IMR-90 (cell line): ENCODE results near the gene ADAMTSL5. TPM values are rescaled to one million over a fixed set of nuclear protein-coding genes. Genes with fewer than 3 reads are reported as not detected.

ENCODE experiments used
- ATAC-seq: fragments of 200-7000 bp; cut with Tn5 transposase; 2 replicates; pipeline ENCODE4 v1.9.1; 2020; ENCODE audit warnings: low read depth, mild to moderate bottlenecking, moderate library complexity
- BruUV-seq: library from RNA; stranded (reverse); fragments of 400-500 nt; replicated peaks from 2 replicates; lab custom pipeline; 2021; lab: Mats Ljungman, UMichigan
- CTCF ChIA-PET: fragments of 300-600 bp; formaldehyde crosslinking; extraction: SDS; loops from one replicate; lab custom pipeline; 2021; ENCODE audit warnings: antibody characterized with exemption; lab: Yijun Ruan, JAX
- POLR2A ChIA-PET: fragments of 300-600 bp; sonication (Branson Sonifier 250); formaldehyde crosslinking; loops from one replicate; lab custom pipeline; 2022; ENCODE audit warnings: antibody characterized with exemption; ENCODE audit not compliant: unreplicated experiment; lab: Charles Lee
- DNase-seq: peaks from one replicate; pipeline ENCODE4 v3.0.0; 2013
- H2AFZ ChIP-seq: replicated peaks from 2 replicates; pipeline ENCODE3; 2013; ENCODE audit warnings: low read length, mild to moderate bottlenecking; ENCODE audit not compliant: poor library complexity
- H2AK5ac ChIP-seq: 2 replicates; pipeline ENCODE4 v1.6.1; 2013; ENCODE audit warnings: low read depth, low read length, inconsistent platforms
- H2AK9ac ChIP-seq: replicated peaks from 2 replicates; pipeline ENCODE3; 2013; ENCODE audit warnings: mild to moderate bottlenecking, low read depth, low read length, moderate library complexity; ENCODE audit not compliant: poor library complexity
- H2BK120ac ChIP-seq: 2 replicates; pipeline ENCODE4 v1.6.1; 2013; ENCODE audit warnings: low read depth, low read length, inconsistent platforms
- H2BK15ac ChIP-seq: 3 replicates; pipeline ENCODE4 v1.6.1; 2013; ENCODE audit warnings: low read depth, low read length, inconsistent platforms
- H2BK20ac ChIP-seq: 2 replicates; pipeline ENCODE4 v1.6.1; 2013; ENCODE audit warnings: low read depth, mild to moderate bottlenecking, inconsistent platforms, low read length, moderate library complexity
- H2BK5ac ChIP-seq: 2 replicates; pipeline ENCODE4 v1.6.1; 2013; ENCODE audit warnings: mild to moderate bottlenecking, low read depth, low read length, inconsistent platforms; ENCODE audit not compliant: poor library complexity, severe bottlenecking
- H3K14ac ChIP-seq: replicated peaks from 2 replicates; pipeline ENCODE4 v1.6.1; 2013; ENCODE audit warnings: low read depth, low read length, inconsistent platforms
- H3K18ac ChIP-seq: 2 replicates; pipeline ENCODE4 v1.6.1; 2013; ENCODE audit warnings: low read depth, low read length, control low read depth
- H3K23ac ChIP-seq: 2 replicates; pipeline ENCODE4 v1.6.1; 2013; ENCODE audit warnings: low read depth, low read length, inconsistent platforms
- H3K27ac ChIP-seq: 2 replicates; pipeline ENCODE4 v1.5.1; 2013; ENCODE audit warnings: mild to moderate bottlenecking, control low read depth, low read length; ENCODE audit not compliant: insufficient read depth
- H3K27me3 ChIP-seq: 2 replicates; pipeline ENCODE4 v1.6.1; 2013; ENCODE audit warnings: low read length; ENCODE audit not compliant: control insufficient read depth, insufficient read depth
- H3K36me3 ChIP-seq: 2 replicates; pipeline ENCODE4 v1.6.1; 2013; ENCODE audit warnings: low read length, mixed read lengths; ENCODE audit not compliant: control insufficient read depth, insufficient read depth
- H3K4ac ChIP-seq: 2 replicates; pipeline ENCODE4 v1.6.1; 2013; ENCODE audit warnings: low read depth, low read length, inconsistent platforms
- H3K4me1 ChIP-seq: 2 replicates; pipeline ENCODE4 v1.6.1; 2013; ENCODE audit warnings: low read length, mixed read lengths; ENCODE audit not compliant: control insufficient read depth, insufficient read depth
- H3K4me2 ChIP-seq: 2 replicates; pipeline ENCODE4 v1.6.1; 2013; ENCODE audit warnings: low read depth, mild to moderate bottlenecking, control low read depth, low read length, moderate library complexity
- H3K4me3 ChIP-seq: 2 replicates; pipeline ENCODE4 v1.5.1; 2013; ENCODE audit warnings: low read depth, mild to moderate bottlenecking, control low read depth, low read length, moderate library complexity; ENCODE audit not compliant: insufficient read depth
- H3K56ac ChIP-seq: 2 replicates; pipeline ENCODE4 v1.6.1; 2013; ENCODE audit warnings: low read length, inconsistent platforms; ENCODE audit not compliant: insufficient read depth; ENCODE audit errors: extremely low read depth
- H3K79me1 ChIP-seq, 2 experiments: 2 replicates each; pipeline ENCODE4 v1.6.1; 2013; ENCODE audit warnings: low read length in 2 of 2, inconsistent platforms in 1 of 2, low read depth in 1 of 2
- H3K9ac ChIP-seq: 2 replicates; pipeline ENCODE4 v1.6.1; 2013; ENCODE audit warnings: low read depth, low read length, control low read depth
- H3K9me1 ChIP-seq: 2 replicates; pipeline ENCODE4 v1.6.1; 2013; ENCODE audit warnings: low read length, inconsistent platforms; ENCODE audit not compliant: insufficient read depth
- H3K9me3 ChIP-seq: 2 replicates; pipeline ENCODE4 v1.6.1; 2013; ENCODE audit warnings: low read length; ENCODE audit not compliant: control insufficient read depth, insufficient read depth
- H4K20me1 ChIP-seq: 2 replicates; pipeline ENCODE4 v1.6.1; 2013; ENCODE audit warnings: low read length, inconsistent platforms; ENCODE audit not compliant: insufficient read depth
- H4K5ac ChIP-seq: 2 replicates; pipeline ENCODE4 v1.6.1; 2013; ENCODE audit warnings: mild to moderate bottlenecking, low read depth, low read length, control low read depth
- H4K8ac ChIP-seq, 2 experiments: 2 replicates each; pipeline ENCODE4 v1.6.1; 2013; ENCODE audit warnings: low read depth in 2 of 2, low read length in 2 of 2, control low read depth in 1 of 2, inconsistent platforms in 1 of 2
- H4K91ac ChIP-seq: 2 replicates; pipeline ENCODE4 v1.6.1; 2013; ENCODE audit warnings: low read depth, low read length, inconsistent platforms; ENCODE audit not compliant: insufficient read depth
- BHLHE40 ChIP-seq: fragments of 150-350 bp; IDR thresholded peaks from 2 replicates; pipeline ENCODE4 v1.6.1; 2016; ENCODE audit warnings: mild to moderate bottlenecking, low read depth, low read length
- CEBPB ChIP-seq: IDR thresholded peaks from 2 replicates; pipeline ENCODE4 v1.6.1; 2012; ENCODE audit warnings: low read depth, low read length, improper control_type of control experiment
- CHD1 ChIP-seq: IDR thresholded peaks from 2 replicates; pipeline ENCODE4 v1.6.1; 2012; ENCODE audit warnings: low read depth, low read length, improper control_type of control experiment
- CTCF ChIP-seq: conservative IDR thresholded peaks from 2 replicates; pipeline ENCODE4 v1.5.1; 2012; ENCODE audit warnings: mild to moderate bottlenecking, low read depth, low read length, improper control_type of control experiment
- ELK1 ChIP-seq: fragments of 150-350 bp; IDR thresholded peaks from 2 replicates; pipeline ENCODE4 v1.6.1; 2016; ENCODE audit warnings: low read depth, mild to moderate bottlenecking, low read length, moderate library complexity, borderline replicate concordance
- FOS ChIP-seq: fragments of 150-350 bp; IDR thresholded peaks from 2 replicates; pipeline ENCODE4 v1.6.1; 2016; ENCODE audit warnings: low read depth, low read length
- MAFK ChIP-seq: IDR thresholded peaks from 2 replicates; pipeline ENCODE4 v1.6.1; 2012; ENCODE audit warnings: low read depth, low read length, improper control_type of control experiment
- MAZ ChIP-seq: IDR thresholded peaks from 2 replicates; pipeline ENCODE4 v1.6.1; 2012; ENCODE audit warnings: low read depth, mild to moderate bottlenecking, low read length, improper control_type of control experiment, moderate library complexity, borderline replicate concordance
- MXI1 ChIP-seq: IDR thresholded peaks from 2 replicates; pipeline ENCODE4 v1.6.1; 2012; ENCODE audit warnings: low read depth, mild to moderate bottlenecking, low read length, moderate library complexity, borderline replicate concordance
- NFE2L2 ChIP-seq: fragments of 150-350 bp; IDR thresholded peaks from 2 replicates; pipeline ENCODE4 v1.6.1; 2016; ENCODE audit warnings: low read depth, mild to moderate bottlenecking, low read length
- POLR2A ChIP-seq: IDR thresholded peaks from 2 replicates; pipeline ENCODE4 v1.6.1; 2012; ENCODE audit warnings: mild to moderate bottlenecking, low read depth, low read length
- RAD21 ChIP-seq: IDR thresholded peaks from 2 replicates; pipeline ENCODE4 v1.6.1; 2012; ENCODE audit warnings: low read length, improper control_type of control experiment
- RCOR1 ChIP-seq: IDR thresholded peaks from 2 replicates; pipeline ENCODE4 v1.6.1; 2012; ENCODE audit warnings: mild to moderate bottlenecking, low read length, improper control_type of control experiment; ENCODE audit not compliant: insufficient replicate concordance
- RFX5 ChIP-seq: IDR thresholded peaks from 2 replicates; pipeline ENCODE4 v1.8.0; 2012; ENCODE audit warnings: low read depth, mild to moderate bottlenecking, low read length, moderate library complexity
- SMC3 ChIP-seq: fragments of 150-350 bp; IDR thresholded peaks from 2 replicates; pipeline ENCODE4 v1.6.1; 2016; ENCODE audit warnings: low read depth, mild to moderate bottlenecking, antibody characterized with exemption, low read length, moderate library complexity
- USF2 ChIP-seq: fragments of 150-350 bp; IDR thresholded peaks from 2 replicates; pipeline ENCODE4 v1.6.1; 2017; ENCODE audit warnings: mild to moderate bottlenecking, antibody characterized with exemption, low read length, low read depth
- WGBS, 2 experiments: methylation state at CpG; one replicate each; pipeline versions ENCODE4 v1.1.5 to v1.1.7; 2013; ENCODE audit warnings: missing lambda C conversion rate in 2 of 2; ENCODE audit not compliant: insufficient read length in 1 of 2; ENCODE audit errors: extremely low coverage in 2 of 2; 5-methylcytosine and 5-hydroxymethylcytosine counted together
- dilution Hi-C: fragments of 300-500 bp; cut with HindIII; formaldehyde crosslinking; loops from one replicate; pipeline ENCODE4 v1.14.3; 2018; ENCODE audit warnings: low sequenced_read_pairs; ENCODE audit not compliant: unreplicated experiment
- in situ Hi-C: fragments of 300-500 bp; cut with MboI; formaldehyde crosslinking; loops from 3 replicates; pipeline ENCODE4 v1.14.3; 2019; ENCODE audit warnings: low sequenced_read_pairs, inconsistent platforms, mixed read lengths
- intact Hi-C: fragments of 100-400 bp; cut with micrococcal nuclease; formaldehyde crosslinking; loops from 2 replicates; pipeline ENCODE4 v1.10.0; 2022
- polyA plus RNA-seq, 3 experiments: library from polyadenylated mRNA; depleted of rRNA; stranded (reverse); fragments of >200 nt; gene quantifications; 2 replicates each; pipeline ENCODE4 v1.2.3, GENCODE V29; 2012; ENCODE audit warnings: low replicate concordance in 1 of 3
- total RNA-seq: library from RNA; depleted of rRNA; stranded (reverse); fragments of >200 nt; gene quantifications from 2 replicates; pipeline ENCODE4 v1.2.3, GENCODE V29; 2012

Gene ADAMTSL5
- total and polyA plus RNA-seq, 2 of the 4 experiments (the other 2 are of a cell fraction) = 0.90 to 10.8 TPM

- no peak overlapping the region for H4K5ac ChIP-seq
- no peak overlapping the region for H3K23ac ChIP-seq
- ATAC-seq (no peak), DNase-seq (peak; percentile 35)
- no peak overlapping the region for H2AK9ac ChIP-seq
- H3K27ac ChIP-seq = no peak overlapping the region
- H3K18ac ChIP-seq = no peak overlapping the region
- H3K27me3 ChIP-seq = peaks cover 36% of the 10 kb centered on the region
- no peak overlapping the region for H4K8ac ChIP-seq
- ChIA-PET POLR2A (no interaction called here), CTCF (no interaction called here)
- H3K79me1 ChIP-seq = peaks cover 10 to 54% of the 10 kb centered on the region in 2 experiments
- dilution Hi-C loops (no loop called here), intact Hi-C loops (no loop called here), in situ Hi-C loops (no loop called here)
- WGBS, 2 experiments = 68% methylated on average over 9 of the region's 31 CpGs; no CpG with 5 or more reads in 1 of the 2 experiments
- no peaks in the 10 kb centered on the region for H3K9me3 ChIP-seq
- no peak overlapping the region for H2AFZ ChIP-seq
- no peak overlapping the region for H3K4me2 ChIP-seq
- peaks cover 69% of the 10 kb centered on the region for H4K20me1 ChIP-seq
- no peak overlapping the region for H3K9ac ChIP-seq
- 0 out of 2 replicates have a peak, but pooled peaks cover 3% of the 10 kb centered on the region for H3K9me1 ChIP-seq
- TF ChIP-seq CEBPB (no peak), BHLHE40 (no peak), MXI1 (no peak), RAD21 (no peak), FOS (no peak), ELK1 (no peak), MAZ (no peak), CTCF (no peak), POLR2A (no peak), USF2 (no peak), CHD1 (no peak), RCOR1 (no peak), NFE2L2 (no peak), RFX5 (no peak), MAFK (no peak), SMC3 (no peak)
- no peak overlapping the region for H3K4ac ChIP-seq
- no peak overlapping the region for H2BK15ac ChIP-seq
- H2BK20ac ChIP-seq = no peak overlapping the region
- no peak overlapping the region for H4K91ac ChIP-seq
- peaks cover 18% of the 10 kb centered on the region for H3K4me1 ChIP-seq
- no peak overlapping the region for H2AK5ac ChIP-seq
- H3K36me3 ChIP-seq = peaks cover 9% of the 10 kb centered on the region
- H3K56ac ChIP-seq = no peak overlapping the region
- H3K14ac ChIP-seq = no peak overlapping the region
- no peak overlapping the region for H2BK120ac ChIP-seq
- no TSS peak for BruUV-seq
- H2BK5ac ChIP-seq = no peak overlapping the region
- no peak overlapping the region for H3K4me3 ChIP-seq
These were observed 38.6 kb downstream of the ADAMTSL5 start for GRCh38 chr19:1474011-1474764.
